ENCODE data around the gene ANKRD34B.

ANKRD34B gene

GRCh38 chr5:80569086-80569960 is 757 bp downstream of the ANKRD34B start:
- DNase-seq: no peak

- DNase-seq: no peak
Measured at GRCh38 chr5:80568251-80568650, 1.8 kb downstream of the ANKRD34B start.

GRCh38 chr5:80566711-80567259 is 3.3 kb downstream of the ANKRD34B start:
- no peak for DNase-seq

GRCh38 chr5:80565330-80565729 is 4.8 kb downstream of the ANKRD34B start:
- no peak for DNase-seq

- no peak for DNase-seq
Measured at GRCh38 chr5:80559244-80559643, 10.8 kb downstream of the ANKRD34B start.

- no peak for DNase-seq
Measured at GRCh38 chr5:80555099-80555498, 15.0 kb downstream of the ANKRD34B start.

- DNase-seq: no peak
Measured at GRCh38 chr5:80554646-80555045, 15.4 kb downstream of the ANKRD34B start.

GRCh38 chr5:80541392-80541791 is 28.7 kb downstream of the ANKRD34B start:
- no peak for DNase-seq

GRCh38 chr5:80540691-80541090 is 29.4 kb downstream of the ANKRD34B start:
- no peak for DNase-seq

GRCh38 chr5:80516826-80517225 is 53.3 kb downstream of the ANKRD34B start:
- DNase-seq: peak; percentile 7

- DNase-seq: no peak
Measured at GRCh38 chr5:80509362-80509761, 60.7 kb downstream of the ANKRD34B start.

GRCh38 chr5:80508844-80509243 is 61.2 kb downstream of the ANKRD34B start:
- no peak for DNase-seq

GRCh38 chr5:80507663-80508062 is 62.4 kb downstream of the ANKRD34B start:
- DNase-seq: no peak

All from T1000 (cell line).